DLD1 (cell line): Measurements from ENCODE around the gene NEUROG2.
"Not testable (repeated sequence)": the region's sequence is repeated elsewhere in the genome, so short reads cannot be mapped to it uniquely, and the experiment has no call there.

ENCODE experiments used
- in situ Hi-C: cut with HindIII; loops from 2 replicates; pipeline ENCODE4 v1.10.0; 2017; ENCODE audit warnings: low sequenced_read_pairs

Gene NEUROG2

GRCh38 chr4:112516066-112516470 lies at the start of gene NEUROG2:
Gene NEUROG2 (minus strand): TSS chr4:112516180. CDS start chr4:112515475, 705 bp downstream.
- in situ Hi-C loops: no loop called here

GRCh38 chr4:112564706-112565270 lies 48.8 kb upstream of the NEUROG2 start:
- in situ Hi-C loops: no loop called here

- in situ Hi-C loops: no loop called here
Observed at GRCh38 chr4:112563431-112564200, 47.6 kb upstream of the NEUROG2 start.

GRCh38 chr4:112562254-112562879 lies 46.4 kb upstream of the NEUROG2 start:
- in situ Hi-C loops: no loop called here

GRCh38 chr4:112560084-112560483 lies 44.1 kb upstream of the NEUROG2 start:
- in situ Hi-C loops: no loop called here

- in situ Hi-C loops: no loop called here
Observed at GRCh38 chr4:112559053-112559452, 43.1 kb upstream of the NEUROG2 start.

- in situ Hi-C loops: no loop called here
Observed at GRCh38 chr4:112557676-112558411, 41.9 kb upstream of the NEUROG2 start.

GRCh38 chr4:112554271-112554670 lies 38.3 kb upstream of the NEUROG2 start:
- in situ Hi-C loops: not testable (repeated sequence)

GRCh38 chr4:112552668-112553067 lies 36.7 kb upstream of the NEUROG2 start:
- in situ Hi-C loops: no loop called here

GRCh38 chr4:112550728-112551127 lies 34.7 kb upstream of the NEUROG2 start:
- in situ Hi-C loops: no loop called here

GRCh38 chr4:112546476-112546875 lies 30.5 kb upstream of the NEUROG2 start:
- in situ Hi-C loops: no loop called here

- in situ Hi-C loops: no loop called here
Observed at GRCh38 chr4:112545346-112545745, 29.4 kb upstream of the NEUROG2 start.

- in situ Hi-C loops: no loop called here
Observed at GRCh38 chr4:112540695-112541094, 24.7 kb upstream of the NEUROG2 start.

GRCh38 chr4:112536123-112536522 lies 20.1 kb upstream of the NEUROG2 start:
- in situ Hi-C loops: no loop called here

- in situ Hi-C loops: no loop called here
Observed at GRCh38 chr4:112532267-112532666, 16.3 kb upstream of the NEUROG2 start.

GRCh38 chr4:112531146-112531545 lies 15.2 kb upstream of the NEUROG2 start:
- in situ Hi-C loops: no loop called here

- in situ Hi-C loops: no loop called here
Observed at GRCh38 chr4:112526061-112526460, 10.1 kb upstream of the NEUROG2 start.

- in situ Hi-C loops: no loop called here
Observed at GRCh38 chr4:112523764-112524505, 8.0 kb upstream of the NEUROG2 start.

- in situ Hi-C loops: no loop called here
Observed at GRCh38 chr4:112523008-112523721, 7.2 kb upstream of the NEUROG2 start.

GRCh38 chr4:112522431-112522830 lies 6.5 kb upstream of the NEUROG2 start:
- in situ Hi-C loops: not testable (repeated sequence)
